A673 (cell line): ENCODE measurements around the gene WNK2. TPM values are rescaled to one million over a fixed set of nuclear protein-coding genes. Genes with fewer than 3 reads are reported as not detected.

Experiments used
- BruUV-seq: library from RNA; stranded (reverse); fragments of 400-500 nt; replicated peaks from 2 replicates; lab custom pipeline; 2021; lab: Mats Ljungman, UMichigan
- CTCF ChIA-PET: fragments of 300-600 bp; sonication (Branson Sonifier 250); formaldehyde crosslinking; loops from one replicate; lab custom pipeline; 2022; ENCODE audit warnings: antibody characterized with exemption; lab: Charles Lee
- POLR2A ChIA-PET: fragments of 300-600 bp; sonication (Branson Sonifier 250); formaldehyde crosslinking; loops from one replicate; lab custom pipeline; 2022; ENCODE audit warnings: antibody characterized with exemption; ENCODE audit not compliant: low non-redundant PET; lab: Charles Lee
- DNase-seq: peaks from one replicate; pipeline ENCODE4 v3.0.0-alpha.2; 2015; ENCODE audit warnings: low spot score
- H3K27ac ChIP-seq: fragments of 200-600 bp; sonication (generic); 2 replicates; pipeline ENCODE4 v1.5.1; 2016; ENCODE audit warnings: mixed run types, low read depth, mild to moderate bottlenecking, mixed read lengths, antibody characterized with exemption, low read length; ENCODE audit not compliant: poor library complexity, severe bottlenecking
- H3K27me3 ChIP-seq: fragments of 200-600 bp; sonication (generic); replicated peaks from 2 replicates; pipeline ENCODE4 v1.6.1; 2017; ENCODE audit warnings: mixed run types, low read depth, mild to moderate bottlenecking, mixed read lengths, antibody characterized with exemption, low read length; ENCODE audit not compliant: insufficient read depth, poor library complexity
- H3K36me3 ChIP-seq: fragments of 200-600 bp; sonication (generic); 2 replicates; pipeline ENCODE4 v1.6.1; 2016; ENCODE audit warnings: mixed run types, mild to moderate bottlenecking, mixed read lengths, antibody characterized with exemption, low read length; ENCODE audit not compliant: insufficient read depth, poor library complexity, severe bottlenecking
- H3K4me1 ChIP-seq: fragments of 200-600 bp; sonication (generic); 2 replicates; pipeline ENCODE4 v1.6.1; 2017; ENCODE audit warnings: mixed run types, mild to moderate bottlenecking, mixed read lengths, antibody characterized with exemption, low read length; ENCODE audit not compliant: insufficient read depth, poor library complexity, severe bottlenecking
- H3K4me3 ChIP-seq: fragments of 200-600 bp; sonication (generic); 2 replicates; pipeline ENCODE4 v1.5.1; 2016; ENCODE audit warnings: low read depth, mixed run types, mild to moderate bottlenecking, mixed read lengths, low read length; ENCODE audit not compliant: poor library complexity, severe bottlenecking
- H3K9me3 ChIP-seq: fragments of 200-600 bp; sonication (generic); 2 replicates; pipeline ENCODE4 v1.6.1; 2016; ENCODE audit warnings: mixed run types, low read depth, mild to moderate bottlenecking, mixed read lengths, antibody characterized with exemption, low read length; ENCODE audit not compliant: poor library complexity, severe bottlenecking
- CTCF ChIP-seq: fragments of 300-800, 200-600 bp; sonication (generic); conservative IDR thresholded peaks from 2 replicates; pipeline ENCODE4 v1.5.1; 2017; ENCODE audit warnings: low read depth, mild to moderate bottlenecking, antibody characterized with exemption, low read length, moderate library complexity, mixed read lengths
- EZH2 ChIP-seq: fragments of 200-600 bp; sonication (generic); IDR thresholded peaks from 2 replicates; pipeline ENCODE4 v1.6.1; 2017; ENCODE audit warnings: borderline replicate concordance, low read depth, mild to moderate bottlenecking, mixed read lengths, antibody characterized with exemption, low read length; ENCODE audit not compliant: poor library complexity, severe bottlenecking
- intact Hi-C: fragments of 100-400 bp; cut with micrococcal nuclease; formaldehyde crosslinking; loops from one replicate; pipeline ENCODE4 v1.10.0; 2022; ENCODE audit not compliant: unreplicated experiment
- total RNA-seq: library from RNA; stranded (reverse); gene quantifications from 2 replicates; pipeline ENCODE4 v1.2.3, GENCODE V29; 2021

Gene WNK2
- total RNA-seq, 1 experiment from 2014 or later, result 9.6 TPM

- ChIA-PET CTCF (no interaction called here), POLR2A (interaction anchor here (0.6 kb wide), 1 partner anchor 1912 kb away, joined by 3 read pairs; no protein-coding TSS in a partner anchor)
- H3K9me3 ChIP-seq, result no peaks in the 10 kb centered on the region
- no peaks in the 10 kb centered on the region for H3K4me1 ChIP-seq
- BruUV-seq, result no TSS peak
- no peaks in the 10 kb centered on the region for H3K27me3 ChIP-seq
- H3K27ac ChIP-seq, result no peak overlapping the region
- H3K36me3 ChIP-seq, result no peaks in the 10 kb centered on the region
- DNase-seq, result no peak
- intact Hi-C loops, result loop anchor here (10.0 kb wide), 1 partner anchor 347 kb away; no protein-coding TSS in a partner anchor
- no peak overlapping the region for H3K4me3 ChIP-seq
- TF ChIP-seq CTCF, result no peak
- no peak for TF ChIP-seq EZH2
Observed at GRCh38 chr9:93301291-93301811, 117.4 kb downstream of the WNK2 start.

- BruUV-seq, result no TSS peak
- H3K27me3 ChIP-seq, result no peaks in the 10 kb centered on the region
- H3K27ac ChIP-seq, result no peak overlapping the region
- no peaks in the 10 kb centered on the region for H3K36me3 ChIP-seq
- H3K4me1 ChIP-seq, result no peaks in the 10 kb centered on the region
- no peaks in the 10 kb centered on the region for H3K9me3 ChIP-seq
- no peak for DNase-seq
- TF ChIP-seq CTCF, result no peak
- TF ChIP-seq EZH2, result no peak
- POLR2A ChIA-PET, result no interaction called here
- CTCF ChIA-PET, result interaction anchor here (0.6 to 1.0 kb wide), 4 partner anchors 29 to 299 kb away, joined by 3 to 6 read pairs (median 3); no protein-coding TSS in a partner anchor
- no peak overlapping the region for H3K4me3 ChIP-seq
- intact Hi-C loops, result loop anchor here (2.0 to 10.0 kb wide), 2 partner anchors 299 to 347 kb away; no protein-coding TSS in a partner anchor
Observed at GRCh38 chr9:93301911-93302541, 118.1 kb downstream of the WNK2 start.

- H3K4me1 ChIP-seq, result no peaks in the 10 kb centered on the region
- no peak overlapping the region for H3K27ac ChIP-seq
- TF ChIP-seq CTCF (peak; percentile 59), EZH2 (no peak)
- intact Hi-C loops, result loop anchor here (2.0 to 10.0 kb wide), 2 partner anchors 300 to 348 kb away; no protein-coding TSS in a partner anchor
- no peak overlapping the region for H3K4me3 ChIP-seq
- BruUV-seq, result no TSS peak
- DNase-seq, result peak; percentile 60
- H3K36me3 ChIP-seq, result no peaks in the 10 kb centered on the region
- POLR2A ChIA-PET, result no interaction called here
- no peaks in the 10 kb centered on the region for H3K27me3 ChIP-seq
- H3K9me3 ChIP-seq, result no peaks in the 10 kb centered on the region
- CTCF ChIA-PET, result interaction anchor here (0.6 to 1.0 kb wide), 7 partner anchors 30 to 1477 kb away, joined by 3 to 6 read pairs (median 3); no protein-coding TSS in a partner anchor
Observed at GRCh38 chr9:93302586-93303257, 118.8 kb downstream of the WNK2 start.
